GM21381 (cell line): ENCODE results near the gene LMOD3.

Source experiments
- ATAC-seq: cut with Tn5 transposase; IDR thresholded peaks from one replicate; pipeline ENCODE4 v1.9.1; 2021; ENCODE audit warnings: mild to moderate bottlenecking, moderate library complexity; ENCODE audit not compliant: unreplicated experiment

LMOD3 gene

GRCh38 chr3:69126216-69126615 lies 3.8 kb upstream of the LMOD3 start:
- ATAC-seq = no peak

- ATAC-seq = no peak
These were observed 445 bp downstream of the LMOD3 start for GRCh38 chr3:69121950-69122349.

GRCh38 chr3:69121513-69121912 lies 882 bp downstream of the LMOD3 start:
- no peak for ATAC-seq

DNA sequence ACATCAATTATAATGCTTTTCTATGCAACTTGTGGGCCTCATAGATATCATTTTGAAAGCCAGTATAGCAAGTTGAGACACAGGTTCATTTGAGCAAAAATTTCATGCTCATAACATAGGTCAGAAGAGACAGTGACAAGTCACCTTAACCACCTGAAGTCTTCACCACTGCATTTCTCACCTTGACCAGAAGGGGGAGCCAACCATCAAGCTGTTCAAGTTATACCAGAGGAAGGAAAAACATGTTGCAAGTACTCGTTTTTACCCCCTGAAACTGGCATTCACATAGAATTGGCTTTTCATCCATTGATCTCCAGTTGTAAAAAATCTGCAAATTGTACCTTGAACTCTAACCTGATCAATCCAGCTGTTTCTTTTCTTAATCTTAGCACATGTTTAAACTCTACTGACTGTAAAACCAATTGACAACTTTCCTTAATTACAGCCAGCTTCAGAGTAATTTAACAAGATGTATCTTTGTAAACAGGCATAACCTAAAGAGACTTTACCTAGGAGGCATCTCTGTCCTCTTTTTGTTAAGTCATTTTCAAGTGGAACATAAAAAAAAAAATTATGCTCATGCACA lies 1.4 kb downstream of the LMOD3 start:
- peak; percentile 66 for ATAC-seq

DNA sequence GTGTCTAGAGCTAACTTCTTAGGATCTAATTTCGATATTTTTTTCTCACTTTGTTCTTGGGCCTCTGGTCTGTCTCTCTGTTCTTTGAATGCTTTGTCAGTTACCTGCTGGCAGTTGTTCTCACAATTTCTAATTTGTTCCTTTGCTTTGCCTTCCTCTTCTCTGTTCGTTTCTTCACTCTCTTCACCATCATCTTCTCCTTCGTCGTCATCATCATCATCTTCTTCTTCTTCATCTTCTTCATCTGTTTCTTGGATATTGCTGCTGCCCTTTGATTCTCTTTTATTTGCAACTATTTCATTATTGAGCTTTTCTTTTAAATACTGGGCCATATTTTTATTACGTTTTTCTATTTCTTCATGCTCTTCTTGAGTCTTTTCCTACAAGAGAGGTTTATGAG lies 2.7 kb downstream of the LMOD3 start:
- ATAC-seq = no peak

DNA sequence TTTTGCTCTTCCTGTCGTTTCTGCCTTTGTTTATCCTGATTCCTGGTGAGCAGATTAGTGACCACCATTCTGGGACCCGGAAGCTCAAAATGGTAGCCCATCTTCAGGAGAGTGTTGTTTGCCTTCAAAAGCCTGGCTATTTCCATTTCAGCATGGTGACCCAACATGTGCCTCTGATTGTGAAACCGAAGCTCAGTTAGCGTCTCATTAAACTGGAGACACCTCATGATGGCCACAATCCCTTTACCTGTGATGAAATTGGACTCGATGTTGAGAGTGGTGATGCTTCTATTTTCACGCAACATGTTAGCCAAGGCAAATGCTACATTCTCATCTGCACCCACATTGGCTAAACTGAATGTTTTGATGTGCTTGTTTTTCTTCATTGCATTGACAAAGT lies 3.3 kb downstream of the LMOD3 start:
- ATAC-seq = no peak

GRCh38 chr3:69118555-69118954 lies 3.8 kb downstream of the LMOD3 start:
- ATAC-seq = no peak

DNA sequence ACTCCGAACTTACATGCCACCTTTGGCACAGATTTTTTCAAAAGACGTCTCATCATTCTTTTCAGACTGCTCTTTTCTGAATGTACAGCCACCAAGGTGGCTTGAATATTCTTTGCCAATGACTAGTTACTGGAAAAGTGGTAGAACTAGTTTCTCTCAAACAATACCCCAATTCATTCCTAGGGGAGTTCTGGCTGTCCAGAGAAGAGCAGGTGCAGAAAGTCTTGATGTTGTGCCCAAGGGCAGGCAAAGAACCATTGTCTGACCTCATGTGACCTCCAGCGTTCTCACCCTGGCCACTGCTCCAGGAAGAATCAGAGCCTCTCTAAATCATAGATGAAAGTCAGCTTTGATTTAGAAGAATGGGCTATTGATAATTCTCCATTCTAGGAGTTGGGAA lies 5.5 kb downstream of the LMOD3 start:
- no peak for ATAC-seq

DNA sequence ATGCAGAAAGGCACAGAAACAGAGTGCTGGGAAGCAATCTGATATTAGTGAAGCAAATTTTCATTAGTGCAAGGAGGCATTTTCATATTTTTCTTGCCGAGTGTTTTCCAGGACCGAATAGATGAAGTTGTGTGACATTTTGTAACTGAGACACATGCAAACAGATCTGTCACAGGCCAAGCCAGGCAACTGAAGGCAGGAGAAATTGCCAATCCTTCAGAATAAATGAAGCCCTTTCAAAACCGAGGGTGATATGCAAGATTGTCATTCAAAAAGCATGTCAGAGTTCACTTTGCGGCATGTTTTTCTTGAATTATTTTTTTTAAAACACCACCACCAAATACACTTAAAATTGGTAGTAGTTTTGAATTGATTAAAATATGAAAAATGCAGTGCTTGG lies 6.2 kb downstream of the LMOD3 start:
- no peak for ATAC-seq

- ATAC-seq = no peak
These were observed 6.7 kb downstream of the LMOD3 start for GRCh38 chr3:69115731-69116130.

DNA sequence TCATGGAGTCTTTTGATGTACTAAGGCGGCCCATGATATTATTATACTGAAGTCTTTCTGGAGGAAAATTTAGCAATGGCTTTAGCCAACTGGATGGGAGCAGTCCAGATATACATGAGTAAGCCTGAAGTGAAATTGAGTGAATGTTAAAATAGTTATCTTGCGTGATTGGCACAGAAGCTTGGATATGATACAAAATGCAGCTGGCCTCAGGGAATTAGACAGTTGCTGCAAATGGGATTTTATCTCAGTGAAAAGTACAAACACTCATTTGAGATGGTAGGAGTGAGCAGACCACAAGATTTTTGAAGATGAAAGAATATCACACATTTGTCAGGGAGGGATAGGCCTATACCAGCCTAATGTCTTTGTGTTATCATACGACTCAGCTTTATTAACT lies 8.9 kb downstream of the LMOD3 start:
- ATAC-seq = no peak

DNA sequence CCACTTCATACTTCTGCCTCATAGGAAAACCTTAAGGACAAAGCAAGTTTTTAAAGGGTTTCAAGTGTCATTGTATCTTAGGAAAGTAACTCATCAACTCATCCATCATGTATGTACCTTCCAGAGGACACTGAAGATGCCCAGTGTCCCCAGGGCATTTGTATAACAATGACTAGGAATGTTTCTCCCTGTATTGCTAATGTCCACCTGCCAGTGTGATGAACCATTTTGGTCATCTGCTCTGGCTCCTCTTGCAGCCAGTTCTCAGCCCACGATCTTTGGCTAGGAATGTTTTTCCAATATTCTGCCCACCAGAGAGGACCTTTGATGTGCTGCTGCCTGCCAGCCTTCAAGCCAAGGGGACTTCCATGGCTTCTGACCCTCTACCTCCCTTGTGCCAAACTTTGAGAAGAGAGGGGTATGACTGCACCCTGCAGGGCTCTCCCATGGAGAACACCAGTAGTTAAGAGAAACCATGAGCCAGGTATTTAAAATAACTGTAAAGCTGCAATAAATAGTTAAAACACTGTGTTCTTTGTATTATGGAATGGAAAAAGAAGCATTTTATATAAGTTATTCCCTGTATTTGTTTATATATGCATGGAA lies 11.4 kb downstream of the LMOD3 start:
- no peak for ATAC-seq

DNA sequence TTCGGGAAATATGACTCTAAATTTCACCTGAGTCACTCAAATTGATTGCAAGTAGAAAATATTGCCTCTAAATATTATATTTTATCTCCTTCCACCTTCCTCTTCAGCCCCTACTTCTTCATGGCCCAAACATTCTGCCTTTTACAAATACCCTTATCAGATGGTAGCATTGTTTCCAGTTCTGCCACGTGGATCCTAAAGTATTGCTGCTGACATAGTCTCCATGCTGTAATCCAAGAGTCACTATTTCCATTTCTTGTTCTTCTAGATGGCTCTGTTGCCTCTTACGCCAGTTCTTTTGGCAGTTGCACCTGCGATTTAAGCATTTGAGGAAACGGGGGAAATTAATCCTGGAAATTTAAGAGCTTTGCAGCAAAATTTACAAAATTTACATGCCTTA lies 13.6 kb downstream of the LMOD3 start:
- no peak for ATAC-seq

DNA sequence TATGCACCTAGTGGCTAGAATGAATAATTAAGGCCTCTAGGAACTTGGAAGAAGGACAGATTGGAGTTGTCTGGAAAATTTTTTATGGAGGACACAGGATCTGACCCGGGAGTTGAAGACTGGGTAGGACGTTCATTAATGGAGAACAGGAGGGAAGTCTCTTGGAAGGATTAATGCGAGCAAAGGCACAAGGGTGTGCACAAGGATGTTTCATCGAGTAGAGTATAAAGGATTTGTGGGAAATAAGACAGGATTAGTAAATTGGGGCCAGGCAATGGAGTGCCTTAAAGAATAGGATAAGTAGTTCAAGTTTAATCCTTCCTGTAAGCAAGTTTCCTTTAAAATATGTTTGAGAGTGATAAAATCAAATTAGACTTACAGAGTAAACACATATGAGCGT lies 14.6 kb downstream of the LMOD3 start:
- ATAC-seq = no peak

DNA sequence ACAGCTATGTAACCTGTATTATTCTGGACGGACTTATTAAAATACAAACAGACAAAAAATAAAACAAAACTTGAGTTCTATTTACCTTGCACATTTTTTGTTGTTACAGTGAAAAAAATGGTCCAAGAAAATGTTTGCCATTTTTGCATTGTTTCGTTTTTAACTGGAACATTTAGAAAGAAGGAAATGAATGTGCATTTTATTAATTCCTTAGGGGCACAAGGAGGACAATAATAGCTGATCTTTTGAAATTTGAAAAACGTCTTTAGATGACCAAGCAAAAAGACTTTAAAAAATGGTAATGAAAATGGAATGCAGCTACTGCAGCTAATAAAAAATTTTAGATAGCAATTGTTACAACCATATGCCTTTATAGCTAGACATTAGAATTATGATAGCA lies 17.1 kb downstream of the LMOD3 start:
- no peak for ATAC-seq

DNA sequence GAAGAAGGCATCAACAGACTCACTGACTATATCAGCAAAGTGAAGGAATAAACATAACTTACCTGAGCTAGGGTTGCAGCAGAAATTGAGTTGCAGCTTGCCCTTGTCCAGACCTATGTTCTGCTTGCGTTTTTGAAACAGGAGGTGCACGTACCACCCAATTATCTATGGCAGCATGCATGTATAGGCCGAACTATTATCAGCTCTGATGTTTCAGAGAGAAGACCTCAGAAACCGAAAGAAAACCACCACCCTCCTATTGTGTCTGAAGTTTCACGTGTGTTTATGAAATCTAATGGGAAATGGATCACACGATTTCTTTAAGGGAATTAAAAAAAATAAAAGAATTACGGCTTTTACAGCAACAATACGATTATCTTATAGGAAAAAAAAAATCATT lies 17.8 kb downstream of the LMOD3 start:
- no peak for ATAC-seq

DNA sequence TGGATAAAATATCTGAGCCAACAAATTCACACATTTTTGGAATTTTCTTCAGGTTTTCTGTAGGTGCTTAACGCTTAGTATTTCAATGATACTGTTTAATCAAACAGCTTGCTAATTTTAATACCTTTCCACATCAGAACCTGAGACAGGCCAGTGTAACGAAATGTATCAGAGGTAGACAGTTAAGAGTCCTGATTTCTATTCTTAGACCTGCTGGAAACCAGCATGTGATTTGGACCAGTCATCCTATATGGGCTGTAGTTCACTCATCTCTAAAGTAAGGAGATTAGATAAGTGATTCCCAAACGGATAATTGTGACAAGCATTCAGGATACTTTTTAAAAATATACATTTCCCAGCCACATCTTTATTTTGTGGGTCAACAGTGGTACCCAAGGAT lies 19.3 kb downstream of the LMOD3 start:
- ATAC-seq = no peak

DNA sequence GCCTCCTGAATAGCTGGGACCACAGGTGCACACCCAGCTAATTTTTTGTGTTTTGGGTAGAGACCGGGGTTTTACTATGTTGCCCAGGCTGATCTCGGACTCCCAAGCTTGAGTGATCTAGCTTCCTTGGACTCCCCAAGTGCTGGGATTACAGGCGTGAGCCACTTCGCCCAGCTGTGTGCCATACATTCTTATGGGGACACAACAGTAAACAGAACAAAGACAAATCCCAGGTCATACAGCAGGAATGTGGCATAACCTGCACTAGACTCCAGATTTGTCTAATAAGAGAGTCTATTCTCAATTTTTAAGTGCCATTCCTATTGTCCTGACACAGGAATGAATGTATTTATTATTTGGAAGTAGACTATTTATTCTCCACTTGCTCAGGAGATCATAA lies 20.0 kb downstream of the LMOD3 start:
- ATAC-seq = no peak

GRCh38 chr3:69099576-69099975 lies 22.8 kb downstream of the LMOD3 start:
- ATAC-seq = no peak

DNA sequence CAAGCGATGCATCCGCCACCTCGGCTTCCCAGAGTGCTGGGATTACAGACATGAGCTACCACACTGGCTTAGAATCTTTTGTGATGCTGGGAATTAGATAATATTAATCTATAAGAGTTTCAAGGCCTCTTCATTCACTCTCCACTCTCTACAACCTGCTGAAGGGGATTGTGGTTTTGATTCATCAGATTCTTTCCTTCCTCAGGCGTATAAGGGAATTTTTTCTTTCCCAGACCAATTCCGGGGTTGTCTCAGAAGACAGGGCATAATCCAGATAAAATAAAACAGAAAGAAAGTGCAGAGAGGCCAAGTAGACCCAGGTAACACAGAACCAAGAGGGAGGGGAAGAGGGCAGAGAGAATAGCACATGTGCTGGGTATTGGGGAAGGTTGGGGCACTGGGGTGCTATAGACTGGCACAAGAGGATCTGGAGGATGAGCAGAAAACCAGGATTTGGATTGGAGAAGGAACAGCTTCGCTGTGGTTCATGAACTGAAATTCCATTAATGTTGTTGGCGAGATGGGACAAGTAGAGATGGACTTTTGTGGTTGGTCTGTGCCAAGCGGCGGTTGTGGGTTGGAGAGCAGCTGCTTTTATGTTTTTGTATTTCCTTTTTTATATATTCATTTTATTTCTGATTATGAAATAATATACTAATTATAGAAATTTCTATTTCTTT lies 24.8 kb downstream of the LMOD3 start:
- no peak for ATAC-seq

- ATAC-seq = no peak
These were observed 26.1 kb downstream of the LMOD3 start for GRCh38 chr3:69096299-69096698.

GRCh38 chr3:69095636-69096035 lies 26.8 kb downstream of the LMOD3 start:
- no peak for ATAC-seq
